Measurements from ENCODE around the gene COPB2.

COPB2 gene

GRCh38 chr3:139326131-139326530, 63.3 kb downstream of the COPB2 start:
- no peak for DNase-seq

- DNase-seq, result no peak
Measured at GRCh38 chr3:139325551-139325950, 63.9 kb downstream of the COPB2 start.

- DNase-seq, result no peak
Measured at GRCh38 chr3:139324456-139324855, 65.0 kb downstream of the COPB2 start.

- DNase-seq, result no peak
Measured at GRCh38 chr3:139323146-139323545, 66.3 kb downstream of the COPB2 start.

- no peak for DNase-seq
Measured at GRCh38 chr3:139322346-139322745, 67.1 kb downstream of the COPB2 start.

- DNase-seq, result no peak
Measured at GRCh38 chr3:139320551-139321309, 68.7 kb downstream of the COPB2 start.

GRCh38 chr3:139319428-139320402, 69.7 kb downstream of the COPB2 start:
- DNase-seq, result no peak

GRCh38 chr3:139318826-139319225, 70.6 kb downstream of the COPB2 start:
- DNase-seq, result no peak

- no peak for DNase-seq
Measured at GRCh38 chr3:139318431-139318816, 71.0 kb downstream of the COPB2 start.

- no peak for DNase-seq
Measured at GRCh38 chr3:139317660-139318430, 71.6 kb downstream of the COPB2 start.

- DNase-seq, result no peak
Measured at GRCh38 chr3:139317215-139317614, 72.2 kb downstream of the COPB2 start.

GRCh38 chr3:139313921-139314320, 75.5 kb downstream of the COPB2 start:
- no peak for DNase-seq

- no peak for DNase-seq
Measured at GRCh38 chr3:139312959-139313358, 76.5 kb downstream of the COPB2 start.

GRCh38 chr3:139312416-139312815, 77.0 kb downstream of the COPB2 start:
- DNase-seq, result no peak

- no peak for DNase-seq
Measured at GRCh38 chr3:139311557-139311956, 77.9 kb downstream of the COPB2 start.

GRCh38 chr3:139310474-139310933, 78.9 kb downstream of the COPB2 start:
- no peak for DNase-seq

- DNase-seq, result no peak
Measured at GRCh38 chr3:139309880-139310279, 79.6 kb downstream of the COPB2 start.

GRCh38 chr3:139309061-139309591, 80.3 kb downstream of the COPB2 start:
- DNase-seq, result no peak

GRCh38 chr3:139308560-139308959, 80.9 kb downstream of the COPB2 start:
- no peak for DNase-seq

- DNase-seq, result no peak
Measured at GRCh38 chr3:139307601-139308555, 81.6 kb downstream of the COPB2 start.
